Body of pancreas (tissue), 4 donors: ENCODE results near the gene IER3. TPM values are rescaled to one million over a fixed set of nuclear protein-coding genes. Genes with fewer than 3 reads are reported as not detected.
A peak's percentile ranks its signal among the peaks of the same experiment; 100 is the strongest.

Experiments used
- ATAC-seq: fragments of 150-250 bp; one replicate; pipeline ENCODE4 v1.9.1; 2016
- DNase-seq, 4 donors: peaks; one replicate each; pipeline ENCODE4 v3.0.0-alpha.2; 2019
- H3K27ac ChIP-seq, 4 donors: fragments of 200-600 bp; sonication (generic); 1 replicate in 3 of 4; 2 replicates in 1 of 4; pipeline versions ENCODE4 v1.5.1 to v1.6.1; 2016 to 2019; ENCODE audit warnings: mild to moderate bottlenecking in 1 of 4, mixed read lengths in 1 of 4, moderate library complexity in 1 of 4
- H3K27me3 ChIP-seq, 2 donors: fragments of 200-600 bp; sonication (generic); one replicate each; pipeline ENCODE4 v1.6.0; 2016; ENCODE audit warnings: mild to moderate bottlenecking in 1 of 2
- H3K36me3 ChIP-seq, 2 donors: fragments of 200-600 bp; sonication (generic); replicated peaks in 1 of 2; 2 replicates each; pipeline ENCODE4 v1.5.1; 2016; ENCODE audit warnings: low read depth in 2 of 2; ENCODE audit not compliant: insufficient read depth in 1 of 2
- H3K4me1 ChIP-seq: fragments of 200-600 bp; sonication (generic); one replicate; pipeline ENCODE4 v1.6.0; 2016
- H3K4me3 ChIP-seq, 2 donors: fragments of 200-600 bp; sonication (generic); 1 replicate in 1 of 2; 2 replicates in 1 of 2; pipeline ENCODE4 v1.5.1; 2016 to 2019
- H3K9me3 ChIP-seq, 3 donors: fragments of 200-600 bp; sonication (generic); 1 replicate in 2 of 3; 2 replicates in 1 of 3; pipeline ENCODE4 v1.5.1; 2016
- CTCF ChIP-seq, 7 experiments: fragments of 450-650 bp in 4 of 7; fragments of 200-600 bp in 3 of 7; sonication (generic) in 3 of 7; IDR thresholded peaks; one replicate each; pipeline ENCODE4 v1.5.1; 2016 to 2019; ENCODE audit warnings: antibody characterized with exemption in 7 of 7
- POLR2A ChIP-seq, 3 donors: fragments of 450-650 bp; IDR thresholded peaks; one replicate each; pipeline ENCODE4 v1.6.1; 2016; ENCODE audit warnings: antibody characterized with exemption in 3 of 3, mild to moderate bottlenecking in 2 of 3
- WGBS, 2 donors: methylation state at CpG; one replicate each; pipeline ENCODE4 v1.1.5; 2017; 5-methylcytosine and 5-hydroxymethylcytosine counted together
- intact Hi-C: fragments of 100-400 bp; cut with DNase I; formaldehyde crosslinking; loops from one replicate; pipeline ENCODE4 v1.15.1; 2023
- total RNA-seq, 2 donors: library from RNA; depleted of rRNA; stranded (reverse); fragments of >200 nt; gene quantifications; one replicate each; pipeline ENCODE4 v1.1.0, GENCODE V29; 2016

IER3 gene
- total RNA-seq, 2 donors from 2014 or later, result 46.4 to 60.3 TPM

- Histone ChIP-seq H3K9me3 (no peaks in the 10 kb centered on the region), H3K27me3 (no peaks in the 10 kb centered on the region), H3K36me3 (peaks cover 0 to 3% of the 10 kb centered on the region in 2 donors), H3K27ac (peak overlapping the region in 3 of 4 donors; percentile 17 to 77 (median 52)), H3K4me3 (no peak overlapping the region), H3K4me1 (peaks cover 28% of the 10 kb centered on the region)
- WGBS, 2 donors, result 83 to 93% methylated on average over 2 of the region's 2 CpGs
- TF ChIP-seq CTCF (IDR thresholded peaks at IDR 0.05) (no peak), POLR2A (IDR thresholded peaks at IDR 0.05) (no peak)
- intact Hi-C loops, result no loop called here
- no peak for DNase-seq
- peak; percentile 78 for ATAC-seq
Observed at GRCh38 chr6:30709101-30709868, 35.1 kb downstream of the IER3 start.

DNA sequence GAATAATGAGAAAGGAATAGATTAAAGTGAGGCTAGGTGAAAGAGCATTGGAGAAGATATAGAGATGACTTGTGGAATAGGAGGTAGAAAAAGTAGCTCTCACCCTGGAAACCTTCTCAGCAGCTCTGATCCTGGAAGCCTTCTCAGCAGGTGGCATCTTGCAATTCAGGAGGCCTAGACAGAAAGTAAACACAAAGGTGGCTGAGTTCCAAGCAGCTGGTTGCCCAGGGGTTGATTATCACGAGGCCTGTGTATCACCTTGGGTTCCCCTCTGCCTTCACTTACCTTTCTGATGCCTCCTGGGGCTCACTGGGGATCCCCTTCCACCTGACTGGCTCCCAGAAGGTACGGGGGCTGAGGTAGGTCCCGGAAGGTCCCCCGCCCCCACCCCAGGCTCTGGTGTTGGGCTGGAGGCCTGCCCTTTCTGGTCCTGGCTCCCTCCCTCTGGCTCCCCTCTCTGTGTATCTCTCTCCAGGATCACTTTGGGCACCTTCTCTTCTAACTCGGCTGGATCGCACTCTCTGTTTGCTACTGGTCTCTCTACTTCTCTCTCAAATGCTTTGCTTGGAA, 37.0 kb downstream of the IER3 start:
- 52 to 57% methylated on average over 5 to 6 of the region's 6 CpGs for WGBS, 2 donors
- H3K4me1 ChIP-seq, result peaks cover 28% of the 10 kb centered on the region
- peak overlapping the region in 3 of 4 donors; percentile 52 to 65 (median 62) for H3K27ac ChIP-seq
- peaks cover 0 to 3% of the 10 kb centered on the region in 2 donors for H3K36me3 ChIP-seq
- intact Hi-C loops, result no loop called here
- H3K27me3 ChIP-seq, result no peaks in the 10 kb centered on the region
- no peaks in the 10 kb centered on the region for H3K9me3 ChIP-seq
- DNase-seq (peak in 3 of 4 donors; percentile 46 to 62 (median 51)), ATAC-seq (peak; percentile 20)
- no peak overlapping the region for H3K4me3 ChIP-seq
- TF ChIP-seq CTCF (IDR thresholded peaks at IDR 0.05) (no peak), POLR2A (IDR thresholded peaks at IDR 0.05) (no peak)

DNA sequence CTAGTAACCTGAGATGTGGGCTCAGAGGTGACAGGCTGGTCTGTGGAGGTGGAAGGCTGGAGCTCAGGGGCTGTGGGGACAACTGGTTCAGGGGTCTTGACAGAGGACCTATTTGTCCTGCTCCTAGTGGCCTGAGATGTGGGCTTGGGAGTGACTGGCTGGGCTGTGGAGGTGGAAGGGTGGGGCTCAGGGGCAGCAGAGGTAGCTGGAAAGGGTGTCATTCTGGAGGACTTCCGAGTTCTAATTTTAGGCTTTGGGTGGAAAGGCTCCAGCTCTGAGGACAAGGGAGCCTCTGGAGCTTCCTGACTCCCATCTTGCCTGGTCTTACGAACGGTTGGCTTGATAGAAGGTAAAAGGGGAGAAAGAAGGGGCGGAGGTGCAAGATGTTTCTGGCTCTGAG, 38.7 kb downstream of the IER3 start:
- intact Hi-C loops, result no loop called here
- WGBS, 2 donors, result 91 to 93% methylated on average over 4 of the region's 4 CpGs
- Histone ChIP-seq H3K9me3 (no peaks in the 10 kb centered on the region), H3K27me3 (no peaks in the 10 kb centered on the region), H3K4me1 (peaks cover 28% of the 10 kb centered on the region), H3K4me3 (no peak overlapping the region), H3K36me3 (no peaks in the 10 kb centered on the region), H3K27ac (no peak overlapping the region)
- no peak for ATAC-seq
- no peak for DNase-seq
- TF ChIP-seq CTCF (IDR thresholded peaks at IDR 0.05) (no peak), POLR2A (IDR thresholded peaks at IDR 0.05) (no peak)

- ATAC-seq (no peak), DNase-seq (no peak)
- Histone ChIP-seq H3K27me3 (no peaks in the 10 kb centered on the region), H3K36me3 (no peaks in the 10 kb centered on the region), H3K9me3 (no peaks in the 10 kb centered on the region), H3K4me3 (no peak overlapping the region), H3K27ac (no peak overlapping the region), H3K4me1 (peaks cover 16% of the 10 kb centered on the region)
- WGBS, 2 donors, result 83 to 91% methylated on average over 4 of the region's 4 CpGs
- intact Hi-C loops, result no loop called here
- no peak for TF ChIP-seq POLR2A (IDR thresholded peaks at IDR 0.05)
- no peak for TF ChIP-seq CTCF (IDR thresholded peaks at IDR 0.05)
Observed at GRCh38 chr6:30703821-30704220, 40.5 kb downstream of the IER3 start.
